Type B pancreatic cell (in vitro differentiated cells): ENCODE measurements around the gene SS18L1. TPM values are rescaled to one million over a fixed set of nuclear protein-coding genes. Genes with fewer than 3 reads are reported as not detected.

Experiments
- DNase-seq: peaks from one replicate; pipeline ENCODE4 v3.0.0; 2021; ENCODE audit warnings: mixed read lengths; ENCODE audit not compliant: unreplicated experiment; ENCODE audit errors: extremely low spot score
- H3K27ac Mint-ChIP-seq: 2 replicates; pipeline ENCODE4 v1.8.0; 2021; ENCODE audit warnings: mild to moderate bottlenecking, mixed read lengths
- H3K27me3 Mint-ChIP-seq: 2 replicates; pipeline ENCODE4 v1.8.0; 2021; ENCODE audit warnings: mixed read lengths
- H3K36me3 Mint-ChIP-seq: 2 replicates; pipeline ENCODE4 v1.8.0; 2021; ENCODE audit warnings: mixed read lengths
- H3K4me1 Mint-ChIP-seq: one replicate; pipeline ENCODE4 v1.8.0; 2021; ENCODE audit warnings: mixed read lengths; ENCODE audit not compliant: unreplicated experiment
- H3K4me3 Mint-ChIP-seq: 2 replicates; pipeline ENCODE4 v1.8.0; 2021; ENCODE audit warnings: mild to moderate bottlenecking, mixed read lengths
- H3K9me3 Mint-ChIP-seq: 2 replicates; pipeline ENCODE4 v1.8.0; 2021; ENCODE audit warnings: mixed read lengths
- total RNA-seq: library from RNA; stranded (reverse); gene quantifications from 2 replicates; pipeline ENCODE4 v1.2.1, GENCODE V29; 2021; ENCODE audit warnings: low replicate concordance
- TF ChIP-seq, protein P1 (sequence below): fragments of 200-600 bp; sonication (generic); conservative IDR thresholded peaks from 2 replicates; pipeline ENCODE4 v1.5.0; 2021; ENCODE audit warnings: antibody characterized with exemption, mild to moderate bottlenecking

The SS18L1 gene
- total RNA-seq, 1 donor from 2014 or later: 25.5 TPM

GRCh38 chr20:62168061-62168460 lies 24.5 kb downstream of the SS18L1 start:
- no peaks in the 10 kb centered on the region for H3K27me3 Mint-ChIP-seq
- no peak overlapping the region for H3K27ac Mint-ChIP-seq
- TF ChIP-seq, protein P1, sequence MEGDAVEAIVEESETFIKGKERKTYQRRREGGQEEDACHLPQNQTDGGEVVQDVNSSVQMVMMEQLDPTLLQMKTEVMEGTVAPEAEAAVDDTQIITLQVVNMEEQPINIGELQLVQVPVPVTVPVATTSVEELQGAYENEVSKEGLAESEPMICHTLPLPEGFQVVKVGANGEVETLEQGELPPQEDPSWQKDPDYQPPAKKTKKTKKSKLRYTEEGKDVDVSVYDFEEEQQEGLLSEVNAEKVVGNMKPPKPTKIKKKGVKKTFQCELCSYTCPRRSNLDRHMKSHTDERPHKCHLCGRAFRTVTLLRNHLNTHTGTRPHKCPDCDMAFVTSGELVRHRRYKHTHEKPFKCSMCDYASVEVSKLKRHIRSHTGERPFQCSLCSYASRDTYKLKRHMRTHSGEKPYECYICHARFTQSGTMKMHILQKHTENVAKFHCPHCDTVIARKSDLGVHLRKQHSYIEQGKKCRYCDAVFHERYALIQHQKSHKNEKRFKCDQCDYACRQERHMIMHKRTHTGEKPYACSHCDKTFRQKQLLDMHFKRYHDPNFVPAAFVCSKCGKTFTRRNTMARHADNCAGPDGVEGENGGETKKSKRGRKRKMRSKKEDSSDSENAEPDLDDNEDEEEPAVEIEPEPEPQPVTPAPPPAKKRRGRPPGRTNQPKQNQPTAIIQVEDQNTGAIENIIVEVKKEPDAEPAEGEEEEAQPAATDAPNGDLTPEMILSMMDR: no peak
- H3K36me3 Mint-ChIP-seq: peaks cover 10% of the 10 kb centered on the region
- no peak overlapping the region for H3K4me3 Mint-ChIP-seq
- no peak for DNase-seq
- H3K9me3 Mint-ChIP-seq: no peaks in the 10 kb centered on the region
- H3K4me1 Mint-ChIP-seq: no peaks in the 10 kb centered on the region

GRCh38 chr20:62168890-62169435 lies 25.4 kb downstream of the SS18L1 start:
- H3K4me1 Mint-ChIP-seq: no peaks in the 10 kb centered on the region
- peaks cover 11% of the 10 kb centered on the region for H3K36me3 Mint-ChIP-seq
- no peak overlapping the region for H3K4me3 Mint-ChIP-seq
- H3K9me3 Mint-ChIP-seq: no peaks in the 10 kb centered on the region
- no peaks in the 10 kb centered on the region for H3K27me3 Mint-ChIP-seq
- DNase-seq: no peak
- no peak overlapping the region for H3K27ac Mint-ChIP-seq
- TF ChIP-seq, protein P1: no peak

DNA sequence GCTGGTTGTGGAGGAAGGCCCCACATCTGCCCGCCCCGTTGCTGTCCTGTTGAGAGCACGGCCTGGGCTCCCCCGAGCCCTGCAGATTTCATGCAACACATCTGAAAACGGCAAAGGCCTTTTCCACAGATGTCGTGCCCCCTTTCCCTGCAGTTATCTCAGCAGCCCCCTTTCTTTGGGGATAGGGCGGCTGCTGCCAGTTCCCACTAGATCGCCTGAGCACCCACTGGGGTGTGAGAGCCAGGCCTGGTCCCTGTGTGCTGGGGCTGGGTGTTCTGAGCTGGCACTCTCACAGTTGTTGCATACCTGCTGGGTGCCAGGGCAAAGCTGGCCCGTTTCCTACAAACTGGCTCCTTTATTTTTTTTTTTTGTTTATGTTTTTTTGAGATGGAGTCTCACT lies 27.0 kb downstream of the SS18L1 start:
- Mint-ChIP-seq H3K4me1 (no peaks in the 10 kb centered on the region), H3K9me3 (no peaks in the 10 kb centered on the region), H3K27ac (no peak overlapping the region), H3K27me3 (no peaks in the 10 kb centered on the region), H3K36me3 (peaks cover 17% of the 10 kb centered on the region), H3K4me3 (no peak overlapping the region)
- DNase-seq: no peak
- TF ChIP-seq, protein P1: no peak

DNA sequence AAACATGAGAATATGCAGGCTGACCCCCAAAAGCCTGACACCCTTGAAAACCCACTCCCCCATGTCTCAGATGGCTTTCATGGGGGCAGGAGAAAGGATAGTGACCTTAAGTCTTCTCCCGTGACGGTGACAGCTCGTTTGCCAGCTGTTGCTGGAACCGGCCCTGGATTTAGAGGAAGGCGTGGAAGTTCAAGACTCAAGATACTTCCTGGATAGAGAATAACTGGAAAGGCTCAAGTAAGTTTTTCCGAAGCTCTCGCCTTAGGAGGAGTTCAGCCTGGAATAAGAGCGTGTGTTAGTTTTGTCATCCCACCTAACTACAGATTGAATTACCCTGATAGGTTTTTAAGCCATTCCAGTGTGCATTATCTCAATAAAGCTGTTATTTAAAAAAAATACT lies 27.7 kb downstream of the SS18L1 start:
- Mint-ChIP-seq H3K27ac (no peak overlapping the region), H3K4me1 (no peaks in the 10 kb centered on the region), H3K36me3 (peaks cover 16% of the 10 kb centered on the region)

GRCh38 chr20:62172666-62173065 lies 29.1 kb downstream of the SS18L1 start:
- Mint-ChIP-seq H3K36me3 (peaks cover 14% of the 10 kb centered on the region), H3K27me3 (no peaks in the 10 kb centered on the region), H3K9me3 (no peaks in the 10 kb centered on the region), H3K4me1 (no peaks in the 10 kb centered on the region), H3K27ac (no peak overlapping the region), H3K4me3 (no peak overlapping the region)
- TF ChIP-seq, protein P1: no peak
- DNase-seq: no peak

More for the DNA sequence above, 27.7 kb downstream of the SS18L1 start:
- no peaks in the 10 kb centered on the region for H3K27me3 Mint-ChIP-seq
- TF ChIP-seq, protein P1: no peak
- H3K9me3 Mint-ChIP-seq: no peaks in the 10 kb centered on the region
- H3K4me3 Mint-ChIP-seq: no peak overlapping the region
- no peak for DNase-seq
